ENCODE measurements around the gene OR51S1.
"Not testable (repeated sequence)": the region's sequence is repeated elsewhere in the genome, so short reads cannot be mapped to it uniquely, and the experiment has no call there.

Gene OR51S1, protein sequence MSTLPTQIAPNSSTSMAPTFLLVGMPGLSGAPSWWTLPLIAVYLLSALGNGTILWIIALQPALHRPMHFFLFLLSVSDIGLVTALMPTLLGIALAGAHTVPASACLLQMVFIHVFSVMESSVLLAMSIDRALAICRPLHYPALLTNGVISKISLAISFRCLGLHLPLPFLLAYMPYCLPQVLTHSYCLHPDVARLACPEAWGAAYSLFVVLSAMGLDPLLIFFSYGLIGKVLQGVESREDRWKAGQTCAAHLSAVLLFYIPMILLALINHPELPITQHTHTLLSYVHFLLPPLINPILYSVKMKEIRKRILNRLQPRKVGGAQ

DNA sequence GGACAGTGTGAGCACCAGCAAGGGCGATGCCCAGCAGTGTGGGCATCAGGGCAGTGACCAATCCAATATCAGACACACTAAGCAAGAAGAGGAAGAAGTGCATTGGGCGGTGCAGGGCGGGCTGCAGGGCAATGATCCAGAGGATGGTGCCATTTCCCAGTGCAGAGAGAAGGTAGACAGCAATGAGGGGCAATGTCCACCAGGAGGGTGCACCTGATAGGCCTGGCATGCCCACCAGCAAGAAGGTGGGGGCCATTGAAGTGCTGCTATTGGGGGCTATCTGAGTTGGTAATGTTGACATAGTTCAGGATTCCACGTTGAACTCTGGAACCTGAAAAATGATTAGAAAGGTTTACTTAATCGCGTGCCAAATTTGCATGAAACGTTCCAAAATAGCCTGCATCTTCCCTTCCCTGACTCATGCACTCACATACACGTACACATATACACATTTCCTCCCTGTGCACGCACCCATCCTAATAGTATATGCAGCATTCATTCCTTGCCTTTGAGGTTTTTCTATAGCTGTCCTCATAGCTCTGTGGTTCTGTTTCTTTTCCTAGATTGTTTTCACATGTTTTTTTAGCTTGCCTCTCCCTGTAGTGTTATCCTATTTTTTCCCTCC lies at the start of gene OR51S1:
Gene OR51S1 (minus strand): TSS at position 301 of the 625 bp plus-strand sequence. CDS start 0 bp downstream, at position 301.
- no peak for FAIRE-seq

DNA sequence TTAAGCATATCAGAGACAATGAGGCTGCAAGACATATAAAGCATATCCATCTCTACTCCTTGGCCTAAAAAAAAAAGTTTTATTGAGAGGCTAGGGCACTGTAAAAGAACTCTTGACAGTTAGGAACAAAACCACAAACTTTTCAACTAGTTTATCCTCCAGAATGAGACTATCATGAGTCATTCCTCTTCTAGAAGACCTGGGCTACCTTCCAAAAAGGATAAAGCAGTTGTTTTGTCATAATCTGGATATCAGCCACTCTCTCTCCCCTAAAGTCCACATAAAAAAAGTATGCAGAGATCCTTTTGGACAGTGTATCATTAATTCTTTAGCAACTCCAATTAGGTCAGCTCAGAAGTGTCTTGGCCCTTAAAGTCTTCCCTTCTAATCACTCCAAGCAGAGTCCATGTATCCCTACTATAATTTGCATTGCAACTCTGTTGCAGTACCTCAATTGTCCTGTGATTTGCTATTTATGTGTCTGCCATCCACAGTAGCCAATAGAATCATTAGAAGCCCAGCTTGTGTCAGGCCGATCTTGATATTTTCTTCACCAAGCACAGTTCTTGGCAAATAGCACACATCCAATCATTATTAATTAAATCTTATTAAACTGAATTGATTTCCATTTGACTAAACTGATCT lies 43.1 kb upstream of the OR51S1 start:
- FAIRE-seq: no peak

DNA sequence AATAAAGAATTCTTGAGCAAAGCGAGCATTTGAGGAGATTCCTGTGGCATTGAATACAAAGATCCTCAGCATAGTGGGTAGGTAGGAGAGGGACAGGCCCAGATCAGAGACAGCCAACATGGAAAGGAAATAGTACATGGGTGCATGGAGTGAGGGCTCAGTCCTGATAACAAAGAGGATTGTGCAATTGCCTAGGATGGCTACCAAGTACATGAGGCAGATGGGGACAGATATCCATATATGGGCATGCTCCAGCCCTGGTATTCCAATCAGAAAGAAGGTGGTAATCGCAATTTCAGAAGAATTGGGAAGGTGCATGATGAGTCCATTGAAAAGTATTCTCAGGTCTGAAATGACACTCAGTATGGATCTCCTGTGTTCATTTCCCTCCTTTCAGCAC lies 41.3 kb upstream of the OR51S1 start:
- FAIRE-seq: no peak

DNA sequence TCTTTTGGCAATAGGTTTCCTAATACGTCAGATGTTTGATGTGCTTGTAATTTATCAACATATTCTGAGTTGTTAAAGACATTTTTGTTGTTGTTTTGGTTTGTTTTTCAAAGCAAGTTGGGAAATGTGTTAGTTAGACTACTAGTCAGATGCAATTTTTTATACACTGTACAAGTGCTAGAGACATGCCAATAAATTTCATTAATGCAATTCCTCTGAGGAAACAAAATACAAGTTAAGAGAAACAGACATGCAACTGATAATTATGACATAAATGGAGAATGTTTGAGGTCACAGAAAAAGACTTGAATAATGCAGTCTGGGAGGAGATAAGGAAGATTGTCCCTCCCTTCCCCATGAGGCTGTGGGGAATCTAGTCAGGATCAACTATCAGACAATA lies 38.6 kb upstream of the OR51S1 start:
- no peak for FAIRE-seq

DNA sequence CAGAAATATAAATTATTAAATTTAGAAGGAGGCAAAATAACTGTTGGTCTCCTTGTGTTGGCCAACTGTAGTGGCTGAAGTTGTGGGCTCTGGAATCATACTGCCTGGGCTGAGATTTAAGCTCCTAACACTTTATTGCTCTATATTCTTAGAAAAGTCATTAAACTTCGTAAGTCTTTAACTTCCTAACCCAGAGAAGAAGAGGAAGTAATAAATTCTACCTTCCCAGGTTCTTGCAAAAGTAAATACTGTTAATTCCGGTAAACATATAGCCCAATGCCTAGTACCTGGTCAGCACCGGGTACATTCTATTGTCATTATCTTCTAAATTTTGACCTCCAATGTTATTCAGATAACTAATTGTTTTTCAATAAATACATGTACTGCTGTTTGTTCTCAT lies 37.2 kb upstream of the OR51S1 start:
- no peak for FAIRE-seq

DNA sequence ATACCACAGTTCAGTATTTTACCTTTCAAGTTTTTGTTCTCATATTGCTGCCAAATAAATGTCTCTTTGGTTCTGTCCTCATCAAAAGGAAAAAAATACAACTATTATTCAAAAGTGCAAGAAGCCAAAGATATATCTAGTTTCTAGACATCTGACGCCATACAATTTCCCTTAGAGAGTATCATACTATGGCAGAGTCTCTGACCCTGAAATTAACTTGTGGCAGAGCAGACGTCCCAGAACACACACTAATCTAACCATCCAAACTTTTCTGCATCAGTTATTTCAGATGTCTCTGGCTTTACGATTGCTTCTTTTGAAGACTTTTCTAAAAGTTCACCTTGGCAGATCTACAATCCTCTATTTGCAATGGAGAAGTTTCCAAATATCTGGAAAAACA lies 35.4 kb upstream of the OR51S1 start:
- no peak for FAIRE-seq

DNA sequence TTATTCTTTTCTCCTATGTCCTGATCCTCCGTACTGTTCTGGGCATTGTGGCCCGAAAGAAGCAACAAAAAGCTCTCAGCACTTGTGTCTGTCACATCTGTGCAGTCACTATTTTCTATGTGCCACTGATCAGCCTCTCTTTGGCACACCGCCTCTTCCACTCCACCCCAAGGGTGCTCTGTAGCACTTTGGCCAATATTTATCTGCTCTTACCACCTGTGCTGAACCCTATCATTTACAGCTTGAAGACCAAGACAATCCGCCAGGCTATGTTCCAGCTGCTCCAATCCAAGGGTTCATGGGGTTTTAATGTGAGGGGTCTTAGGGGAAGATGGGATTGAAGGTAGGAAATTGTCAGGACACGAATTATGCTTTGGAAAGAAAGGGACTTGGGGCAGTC lies 33.5 kb upstream of the OR51S1 start:
- FAIRE-seq: no peak

DNA sequence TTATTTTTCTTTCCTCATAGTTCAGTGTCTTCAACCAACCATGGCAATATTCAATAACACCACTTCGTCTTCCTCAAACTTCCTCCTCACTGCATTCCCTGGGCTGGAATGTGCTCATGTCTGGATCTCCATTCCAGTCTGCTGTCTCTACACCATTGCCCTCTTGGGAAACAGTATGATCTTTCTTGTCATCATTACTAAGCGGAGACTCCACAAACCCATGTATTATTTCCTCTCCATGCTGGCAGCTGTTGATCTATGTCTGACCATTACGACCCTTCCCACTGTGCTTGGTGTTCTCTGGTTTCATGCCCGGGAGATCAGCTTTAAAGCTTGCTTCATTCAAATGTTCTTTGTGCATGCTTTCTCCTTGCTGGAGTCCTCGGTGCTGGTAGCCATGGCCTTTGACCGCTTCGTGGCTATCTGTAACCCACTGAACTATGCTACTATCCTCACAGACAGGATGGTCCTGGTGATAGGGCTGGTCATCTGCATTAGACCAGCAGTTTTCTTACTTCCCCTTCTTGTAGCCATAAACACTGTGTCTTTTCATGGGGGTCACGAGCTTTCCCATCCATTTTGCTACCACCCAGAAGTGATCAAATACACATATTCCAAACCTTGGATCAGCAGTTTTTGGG lies 33.0 kb upstream of the OR51S1 start, which contains the start of gene OR51T1:
Gene OR51T1 (plus strand): TSS at position 41 of the 641 bp plus-strand sequence. CDS start 0 bp downstream, at position 41.
- FAIRE-seq: no peak

DNA sequence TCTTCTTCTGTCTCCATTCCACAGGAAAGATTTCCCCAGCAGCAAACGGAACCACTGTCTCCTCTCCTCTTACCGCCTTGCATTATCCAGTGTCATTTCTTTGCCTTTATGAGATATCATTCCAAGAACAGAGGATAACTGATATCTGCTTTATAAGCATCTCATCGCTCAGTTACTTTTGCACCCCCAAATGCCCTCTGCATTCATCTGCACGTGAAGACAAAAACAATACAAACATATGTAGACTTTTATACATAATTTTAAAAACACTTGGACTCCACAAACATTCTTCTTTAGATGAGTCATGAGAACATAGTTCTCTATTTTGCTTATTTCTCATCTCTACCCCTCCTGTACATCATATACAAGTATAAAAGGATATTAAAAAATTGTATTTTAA lies 32.2 kb upstream of the OR51S1 start:
- no peak for FAIRE-seq

DNA sequence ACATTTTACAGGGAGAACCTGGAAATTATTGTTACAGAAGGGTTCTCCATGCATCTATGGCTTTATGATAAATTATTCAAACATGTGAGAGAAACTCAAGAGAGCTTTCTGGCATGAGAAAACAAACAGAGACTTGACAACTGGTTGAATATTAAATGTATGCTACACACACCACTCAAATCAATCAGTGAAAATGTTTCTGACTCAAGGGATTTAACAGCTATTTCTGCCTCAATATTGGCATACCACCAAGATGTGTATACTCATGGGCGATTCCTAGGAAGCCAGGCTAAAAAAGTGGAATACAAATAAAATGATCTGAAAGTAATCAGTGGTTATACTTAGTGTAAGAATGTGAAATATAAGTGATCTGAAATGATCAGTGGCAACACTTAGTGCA lies 16.8 kb upstream of the OR51S1 start:
- no peak for FAIRE-seq

DNA sequence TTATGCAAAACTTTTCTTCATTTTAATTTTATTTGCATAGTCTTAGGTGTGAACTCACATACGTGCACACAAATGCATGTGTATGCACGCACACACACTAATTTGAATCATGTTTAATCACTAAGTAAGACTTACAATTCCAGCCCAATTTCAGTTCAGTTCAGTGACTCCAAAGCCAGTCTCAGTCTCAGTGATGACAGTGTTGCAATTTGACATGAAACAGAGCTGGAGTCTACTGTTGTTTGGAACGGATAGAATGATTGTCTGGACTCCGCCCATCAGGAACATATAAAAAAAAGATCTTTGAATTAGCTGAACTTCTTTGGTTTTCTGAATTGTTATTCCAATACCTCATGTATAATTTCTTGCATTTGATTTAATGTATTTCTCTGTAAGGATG lies 14.9 kb upstream of the OR51S1 start:
- no peak for FAIRE-seq

DNA sequence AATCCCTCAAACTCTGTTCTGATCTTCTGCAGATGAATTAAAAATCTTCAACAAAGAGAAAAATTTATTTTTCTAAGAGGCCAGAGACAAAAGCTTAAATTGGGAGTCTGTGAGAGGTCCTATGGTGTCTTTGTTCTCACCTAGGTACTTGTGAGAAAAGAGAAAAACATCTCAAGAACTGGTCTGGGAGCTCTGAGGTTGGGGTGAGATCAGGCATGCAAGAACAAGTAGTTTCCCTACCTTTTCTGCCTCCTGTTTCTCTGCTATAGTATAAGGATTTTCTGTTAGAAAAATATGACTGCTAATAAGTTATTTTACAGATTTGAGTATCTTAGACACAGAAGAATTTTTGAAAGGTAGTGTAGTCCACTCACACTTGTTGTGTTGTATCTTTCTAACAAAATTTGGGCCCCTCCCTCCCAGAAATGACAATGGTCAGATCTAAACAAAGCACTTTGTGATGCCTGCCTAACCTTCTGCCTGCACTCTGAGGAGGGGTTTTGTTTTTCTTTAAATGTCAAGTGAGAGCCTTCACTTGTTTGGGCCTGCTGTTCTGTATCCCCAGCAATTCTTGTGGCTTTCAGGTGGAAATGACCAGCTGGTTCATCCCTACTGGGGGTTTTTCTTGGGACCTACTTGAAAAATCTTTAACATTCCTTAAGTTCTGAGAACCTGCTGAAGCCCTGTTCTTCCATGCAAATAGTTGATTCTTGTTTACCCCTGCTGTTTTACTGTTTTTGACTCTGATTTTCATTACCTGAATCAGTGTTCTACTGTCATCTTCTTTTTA lies 13.6 kb upstream of the OR51S1 start:
- no peak for FAIRE-seq

DNA sequence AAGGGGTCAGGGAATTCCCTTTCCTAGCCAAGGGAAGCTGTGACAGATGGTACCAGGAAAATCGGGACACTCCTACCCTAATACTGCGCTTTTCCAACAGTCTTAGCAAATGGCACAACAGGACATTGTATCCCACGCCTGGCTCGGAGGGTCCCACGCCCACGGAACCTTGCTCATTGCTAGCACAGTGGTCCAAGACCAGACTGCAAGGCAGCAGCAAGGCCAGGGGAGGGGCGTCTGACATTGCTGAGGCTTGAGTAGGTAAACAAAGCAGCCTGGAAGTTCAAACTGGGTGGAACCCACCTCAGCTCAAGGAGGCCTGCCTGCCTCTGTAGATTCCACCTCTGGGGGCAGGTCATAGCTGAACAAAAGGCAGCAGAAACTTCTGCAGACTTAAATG lies 5.3 kb upstream of the OR51S1 start:
- not testable (repeated sequence) for FAIRE-seq

DNA sequence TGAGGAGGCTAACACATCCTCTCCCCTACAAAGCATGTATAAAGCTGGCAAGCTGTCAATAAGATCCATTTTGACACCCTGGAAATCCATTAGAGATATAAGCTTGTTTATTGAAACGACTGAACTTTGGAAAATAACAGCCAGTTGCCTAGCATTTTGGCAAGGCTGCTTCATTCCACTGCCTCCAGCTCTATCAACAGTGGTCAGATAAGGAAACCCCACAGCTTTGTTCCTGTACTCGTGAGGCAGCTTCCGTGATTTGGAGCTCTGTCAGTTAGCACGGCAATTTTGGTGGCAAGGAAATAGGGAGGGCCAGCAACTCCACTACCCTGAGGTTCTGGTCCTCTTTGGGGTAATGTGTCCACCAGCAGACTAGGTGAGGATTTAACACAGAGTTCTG lies 2.0 kb upstream of the OR51S1 start:
- no peak for FAIRE-seq

DNA sequence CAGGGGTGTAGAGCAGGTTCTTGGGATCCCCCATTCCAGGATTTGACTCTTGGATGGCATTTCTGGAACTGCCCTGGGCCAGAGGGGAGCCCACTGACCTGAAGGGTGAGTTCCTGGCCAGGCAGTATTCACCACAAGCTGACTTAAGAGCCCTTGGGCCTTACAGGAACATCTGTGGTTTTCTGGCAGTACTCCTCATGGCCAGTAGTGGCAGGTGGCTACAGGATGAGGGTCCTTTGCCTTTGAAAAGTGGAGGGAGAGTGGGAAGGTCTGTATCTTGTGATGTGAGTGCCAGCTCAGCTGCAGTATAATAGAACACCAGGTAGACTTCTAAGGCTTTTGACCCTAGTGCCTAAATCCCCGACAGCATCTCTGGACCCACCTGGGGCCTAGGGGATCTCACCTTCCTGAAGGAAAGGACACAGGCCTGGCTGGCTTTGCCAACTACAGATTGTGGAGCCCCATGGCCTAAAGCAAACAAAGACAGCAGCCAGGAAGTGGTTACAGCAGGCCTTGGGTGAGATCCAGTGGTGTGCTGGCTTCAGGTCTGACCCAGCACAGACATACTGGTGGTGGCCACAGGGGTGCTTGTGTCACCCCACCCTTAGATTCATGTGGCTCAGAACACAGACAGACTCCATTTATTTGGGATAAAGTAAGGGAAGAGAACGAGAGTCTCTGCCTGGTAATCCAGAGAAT lies 9.0 kb downstream of the OR51S1 start:
- FAIRE-seq: no peak

DNA sequence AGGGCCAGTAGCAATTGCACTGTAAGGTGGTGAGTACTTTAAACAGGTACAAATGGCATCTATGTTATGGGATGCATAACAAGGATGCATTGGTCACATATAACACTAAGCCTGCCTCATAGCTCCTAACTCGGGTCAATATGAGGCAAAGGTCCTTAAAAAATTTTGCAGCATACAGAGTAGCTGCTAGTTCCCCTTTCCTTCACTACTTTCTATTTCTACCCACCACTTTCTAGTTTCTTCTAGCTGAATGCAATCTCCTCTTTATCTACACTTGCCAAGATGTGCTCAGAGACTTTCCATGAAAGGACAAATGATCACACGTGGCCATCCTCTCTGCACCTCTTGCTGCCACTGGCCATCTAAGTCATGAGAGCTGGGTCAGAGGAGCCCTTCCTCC lies 18.1 kb downstream of the OR51S1 start:
- FAIRE-seq: no peak

DNA sequence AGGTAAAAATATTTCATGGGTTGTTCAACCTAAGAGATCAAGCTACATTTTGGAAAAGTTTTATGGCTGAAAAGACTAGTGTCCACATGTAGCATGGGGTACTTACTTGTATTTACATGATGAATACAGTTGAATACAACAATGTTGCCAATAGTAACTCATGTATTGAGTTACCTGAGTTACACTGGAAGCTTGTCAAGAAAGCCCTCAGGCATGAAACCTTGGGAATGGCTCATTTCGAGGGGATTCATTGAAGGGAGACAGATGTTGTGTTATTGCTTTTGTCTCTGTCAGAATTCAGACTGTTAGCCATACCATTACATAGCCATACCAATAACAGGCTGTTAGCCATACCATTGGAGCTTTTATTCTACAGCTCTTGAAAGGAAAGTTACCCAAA lies 18.7 kb downstream of the OR51S1 start:
- FAIRE-seq: no peak

DNA sequence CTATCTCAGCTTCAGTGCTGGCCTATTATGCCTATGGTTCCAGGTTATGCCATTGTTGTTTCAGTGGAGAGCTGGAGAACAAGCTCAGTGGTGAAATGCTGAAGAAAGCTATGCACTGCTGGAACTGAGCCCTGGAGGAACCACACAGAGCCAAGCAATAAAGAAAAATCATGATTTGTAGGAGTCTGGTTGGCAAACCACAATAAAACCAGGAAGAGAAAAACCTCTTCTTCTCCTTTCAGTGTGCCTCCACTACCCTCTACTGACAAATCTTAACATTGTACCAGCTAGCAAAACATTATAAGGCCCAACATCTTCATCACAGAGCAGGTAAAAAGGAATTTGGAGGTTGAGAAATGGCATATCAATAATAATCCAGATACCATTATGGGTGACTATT lies 22.6 kb downstream of the OR51S1 start:
- no peak for FAIRE-seq

DNA sequence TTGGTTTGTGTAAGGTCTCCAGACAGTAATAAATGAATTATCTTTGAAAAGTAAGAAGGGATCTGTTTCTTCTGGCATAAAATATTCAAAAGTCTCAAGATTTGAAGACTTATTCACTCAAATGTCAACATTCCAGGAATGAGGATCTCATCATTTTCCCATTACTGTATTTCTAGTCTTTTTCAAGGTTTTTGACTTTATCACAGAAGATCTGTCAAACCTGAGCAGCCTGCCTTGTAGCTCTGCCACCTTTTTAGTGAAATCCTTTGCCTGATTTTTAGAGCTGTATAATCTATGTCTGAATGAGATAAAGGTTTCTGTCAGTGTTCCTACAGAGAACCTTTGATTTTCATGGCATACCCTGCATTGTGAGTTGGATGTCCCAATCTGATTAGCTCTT lies 23.9 kb downstream of the OR51S1 start:
- no peak for FAIRE-seq

DNA sequence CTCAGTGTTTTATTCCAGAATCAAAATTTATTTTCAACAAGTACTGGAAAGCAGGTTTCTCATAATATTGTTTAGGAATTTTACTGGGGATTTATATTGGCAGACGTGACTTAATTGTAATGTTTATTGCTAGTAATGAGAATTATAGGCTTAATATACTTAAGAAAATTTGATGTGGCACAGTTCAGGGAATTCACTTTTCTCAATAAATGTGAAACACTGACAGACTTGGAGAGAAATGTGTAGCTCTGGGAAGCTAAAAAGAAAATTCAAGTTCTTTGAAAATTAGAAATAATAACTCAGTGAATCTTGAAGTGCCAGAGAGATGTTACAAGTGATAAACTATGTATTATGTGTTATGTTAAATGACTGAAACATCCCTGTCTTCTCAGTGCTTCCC lies 28.0 kb downstream of the OR51S1 start, which contains the start of gene OR51F2:
Gene OR51F2 (plus strand): TSS at position 301 of the 400 bp plus-strand sequence. CDS start 101 bp downstream, outside the sequence.
- no peak for FAIRE-seq

DNA sequence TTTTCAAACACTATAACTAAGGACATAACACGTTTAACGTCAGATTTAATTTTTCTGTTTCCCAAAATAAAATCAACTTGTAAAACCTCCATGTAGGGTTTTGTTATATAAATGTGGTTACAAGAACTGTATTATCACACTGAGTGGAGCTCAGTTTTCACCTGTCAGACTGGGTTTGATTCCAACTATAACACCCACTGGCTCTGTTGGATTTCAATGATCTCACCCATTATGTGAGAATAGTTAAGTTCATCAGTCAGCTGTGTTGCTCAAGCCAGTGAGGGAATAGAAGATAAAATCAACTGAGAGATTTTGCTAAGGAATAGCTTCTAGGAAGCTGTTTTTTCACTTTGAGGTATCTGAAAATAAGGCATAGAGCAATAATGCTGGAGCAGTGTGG lies 39.8 kb downstream of the OR51S1 start:
- no peak for FAIRE-seq

DNA sequence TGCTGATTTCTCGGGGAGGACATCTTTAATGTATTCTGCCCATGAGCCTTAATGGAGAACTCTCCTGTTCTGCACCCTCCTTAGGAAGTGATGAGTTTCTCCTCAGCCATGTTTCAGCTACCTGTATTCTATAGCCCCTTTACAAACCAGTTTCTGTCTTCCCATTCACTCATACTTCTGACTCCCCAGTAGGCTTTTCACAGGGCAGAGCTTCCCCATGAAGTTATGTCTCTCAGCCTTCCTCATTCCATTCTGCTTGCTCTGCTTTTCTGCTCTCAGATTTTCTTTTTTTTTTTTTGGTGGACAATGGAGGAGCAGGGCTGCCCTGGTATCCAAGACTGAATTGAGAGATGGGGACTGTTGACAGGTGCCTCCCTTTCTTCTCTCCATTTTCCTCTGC lies 40.5 kb downstream of the OR51S1 start:
- no peak for FAIRE-seq
